HL-60 (cell line): Measurements from ENCODE around the gene ADGRD2.

Source experiments
- POLR2AphosphoS5 ChIP-seq: IDR thresholded peaks from 2 replicates; pipeline ENCODE4 v1.6.1; 2012; ENCODE audit warnings: low read depth
- TF ChIP-seq, protein P1 (sequence below): IDR thresholded peaks from one replicate; pipeline ENCODE4 v1.5.1; 2011; ENCODE audit warnings: low read length, control low read depth, inconsistent platforms; ENCODE audit not compliant: insufficient read depth

DNA sequence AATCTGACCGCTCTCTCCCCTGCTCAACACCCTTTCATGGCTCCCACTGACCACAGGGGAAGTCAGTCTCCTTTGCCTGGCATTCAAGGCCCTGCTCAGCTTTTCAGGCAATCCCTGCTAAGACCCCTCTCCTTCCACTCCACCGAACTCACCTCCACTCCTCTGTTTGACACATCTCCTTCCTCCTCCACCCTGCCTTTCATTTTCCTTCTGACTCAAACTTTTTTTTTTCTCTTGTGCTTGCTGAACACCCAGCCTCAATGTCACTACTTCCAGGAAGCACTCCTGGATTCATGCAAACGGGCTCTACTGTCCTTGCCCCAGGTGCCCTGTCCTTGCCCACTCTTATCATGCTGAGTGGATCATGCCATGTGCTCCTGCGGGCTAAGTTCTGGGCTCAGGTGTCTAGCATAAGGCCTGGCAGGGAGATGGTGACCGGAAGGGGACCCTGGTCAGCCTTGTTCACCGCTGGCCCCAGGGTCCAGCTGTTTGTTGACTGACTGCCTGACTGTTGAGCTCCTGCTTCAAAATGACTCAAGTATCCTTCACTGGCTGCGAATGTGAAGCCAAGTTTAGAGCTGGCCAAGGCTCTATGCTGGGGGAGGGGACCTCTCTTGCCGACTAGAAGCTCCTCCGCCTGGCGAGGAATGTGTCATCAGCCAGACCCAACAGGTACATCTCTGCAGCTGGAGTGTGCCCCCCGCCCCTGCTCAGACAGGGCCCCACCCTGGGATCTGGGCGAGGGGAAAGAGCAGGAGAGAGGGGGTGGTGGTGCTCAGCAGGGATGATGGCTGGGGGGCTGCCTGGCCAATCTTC is 50.8 kb downstream of the ADGRD2 start:
- TF ChIP-seq, protein P1, sequence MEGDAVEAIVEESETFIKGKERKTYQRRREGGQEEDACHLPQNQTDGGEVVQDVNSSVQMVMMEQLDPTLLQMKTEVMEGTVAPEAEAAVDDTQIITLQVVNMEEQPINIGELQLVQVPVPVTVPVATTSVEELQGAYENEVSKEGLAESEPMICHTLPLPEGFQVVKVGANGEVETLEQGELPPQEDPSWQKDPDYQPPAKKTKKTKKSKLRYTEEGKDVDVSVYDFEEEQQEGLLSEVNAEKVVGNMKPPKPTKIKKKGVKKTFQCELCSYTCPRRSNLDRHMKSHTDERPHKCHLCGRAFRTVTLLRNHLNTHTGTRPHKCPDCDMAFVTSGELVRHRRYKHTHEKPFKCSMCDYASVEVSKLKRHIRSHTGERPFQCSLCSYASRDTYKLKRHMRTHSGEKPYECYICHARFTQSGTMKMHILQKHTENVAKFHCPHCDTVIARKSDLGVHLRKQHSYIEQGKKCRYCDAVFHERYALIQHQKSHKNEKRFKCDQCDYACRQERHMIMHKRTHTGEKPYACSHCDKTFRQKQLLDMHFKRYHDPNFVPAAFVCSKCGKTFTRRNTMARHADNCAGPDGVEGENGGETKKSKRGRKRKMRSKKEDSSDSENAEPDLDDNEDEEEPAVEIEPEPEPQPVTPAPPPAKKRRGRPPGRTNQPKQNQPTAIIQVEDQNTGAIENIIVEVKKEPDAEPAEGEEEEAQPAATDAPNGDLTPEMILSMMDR: no peak
- no peak for TF ChIP-seq POLR2AphosphoS5
